Activated CD4-positive, alpha-beta T cell treated with anti-CD3 and anti-CD28 coated beads for 4 hours (primary cell): ENCODE measurements around the gene DEF6.
"Not testable (repeated sequence)": the region's sequence is repeated elsewhere in the genome, so short reads cannot be mapped to it uniquely, and the experiment has no call there.

Experiments
- DNase-seq, 2 donors: peaks; one replicate each; pipeline ENCODE4 v3.0.0-alpha.2; 2020

DEF6 gene

GRCh38 chr6:35312076-35312800 lies 14.6 kb downstream of the DEF6 start:
- no peak for DNase-seq

DNA sequence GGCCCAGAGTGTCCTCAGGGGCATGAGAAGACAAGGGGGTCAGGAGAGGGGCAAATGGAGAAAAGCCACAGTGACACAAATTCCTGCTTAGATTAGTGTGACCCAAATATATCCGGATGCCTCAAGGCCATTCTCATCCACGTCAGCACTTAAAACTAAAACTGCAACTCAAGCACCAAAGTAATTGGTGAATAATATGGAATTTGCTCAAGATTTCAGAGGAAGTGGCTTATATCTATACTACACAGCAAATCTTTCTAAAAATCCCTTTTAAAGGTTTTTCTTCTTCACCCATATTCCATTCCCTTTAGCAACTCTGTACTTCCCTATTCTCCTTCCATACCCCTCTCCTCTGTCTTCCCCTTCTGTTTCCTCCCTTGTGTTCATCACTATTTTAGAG lies 15.2 kb downstream of the DEF6 start:
- no peak for DNase-seq

DNA sequence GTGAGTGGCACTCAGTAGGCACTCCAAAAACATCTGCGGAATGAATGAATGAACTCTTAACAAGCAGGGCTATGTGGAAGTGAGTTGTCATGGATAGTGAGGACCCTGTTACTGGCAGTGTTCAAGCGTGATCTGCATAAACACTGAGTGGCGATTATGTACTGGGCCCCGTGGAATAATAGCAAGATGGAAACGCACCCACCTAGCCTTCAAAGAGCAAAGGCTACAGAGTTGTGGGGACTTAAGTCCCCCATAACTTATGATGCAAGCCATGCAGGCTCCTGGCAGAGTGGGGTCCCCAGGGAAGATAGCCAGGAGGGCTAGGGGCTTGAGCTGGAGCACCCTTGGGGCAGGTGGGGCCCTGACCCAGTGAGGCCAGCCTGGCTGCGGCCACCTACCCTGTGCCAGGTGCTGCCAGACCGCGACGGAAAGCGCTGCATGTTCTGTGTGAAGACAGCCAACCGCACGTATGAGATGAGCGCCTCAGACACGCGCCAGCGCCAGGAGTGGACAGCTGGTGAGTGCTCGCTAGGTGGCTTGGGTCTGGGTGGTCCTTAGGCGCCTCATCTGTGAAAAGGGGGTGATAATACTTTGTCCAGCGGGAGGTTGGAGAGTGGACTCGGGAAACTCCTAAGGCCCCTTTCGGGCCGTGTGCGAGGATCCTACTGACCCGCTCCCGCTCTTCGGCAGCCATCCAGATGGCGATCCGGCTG lies 20.0 kb downstream of the DEF6 start:
- DNase-seq = no peak

GRCh38 chr6:35318196-35319171 lies 20.9 kb downstream of the DEF6 start:
- no peak for DNase-seq

DNA sequence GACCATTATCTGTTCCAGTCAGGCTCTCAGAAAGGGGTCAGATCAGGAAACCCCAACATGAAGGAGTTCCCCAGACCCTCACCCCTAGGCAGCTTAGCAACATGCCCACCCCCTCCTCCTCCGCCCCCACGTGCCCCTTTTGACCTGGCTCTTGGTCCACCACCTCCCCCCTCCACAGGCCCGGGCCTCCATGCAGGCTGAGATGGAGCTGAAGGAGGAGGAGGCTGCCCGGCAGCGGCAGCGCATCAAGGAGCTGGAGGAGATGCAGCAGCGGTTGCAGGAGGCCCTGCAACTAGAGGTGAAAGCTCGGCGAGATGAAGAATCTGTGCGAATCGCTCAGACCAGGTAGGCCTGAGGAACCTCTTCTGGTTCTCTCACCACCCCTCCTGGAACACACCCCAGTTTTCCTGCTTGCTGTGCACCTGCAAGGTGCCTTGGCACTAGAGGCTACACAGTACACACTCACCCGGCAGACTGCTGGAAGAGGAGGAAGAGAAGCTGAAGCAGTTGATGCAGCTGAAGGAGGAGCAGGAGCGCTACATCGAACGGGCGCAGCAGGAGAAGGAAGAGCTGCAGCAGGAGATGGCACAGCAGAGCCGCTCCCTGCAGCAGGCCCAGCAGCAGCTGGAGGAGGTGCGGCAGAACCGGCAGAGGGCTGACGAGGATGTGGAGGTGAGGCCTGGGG lies 21.9 kb downstream of the DEF6 start:
- no peak for DNase-seq

DNA sequence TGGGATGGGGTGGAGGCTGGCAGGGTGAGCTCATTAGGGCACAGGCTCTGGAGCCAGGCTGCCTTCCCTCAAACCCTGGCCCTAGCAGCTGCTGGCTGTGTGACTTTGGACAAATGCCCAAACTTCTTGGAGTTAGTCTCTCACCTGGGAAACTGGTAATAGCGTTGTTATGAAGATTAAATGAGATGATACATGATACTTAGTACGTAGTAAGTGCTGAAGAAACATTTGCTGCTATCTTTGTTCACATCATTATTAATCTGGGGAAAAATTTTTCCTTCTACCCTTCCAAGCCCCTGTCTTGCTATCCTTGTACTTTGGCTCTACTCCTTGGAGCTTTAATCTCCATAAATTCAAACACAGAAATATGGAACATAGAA lies 22.4 kb downstream of the DEF6 start:
- no peak for DNase-seq

GRCh38 chr6:35321091-35321490 lies 23.5 kb downstream of the DEF6 start:
- no peak for DNase-seq

DNA sequence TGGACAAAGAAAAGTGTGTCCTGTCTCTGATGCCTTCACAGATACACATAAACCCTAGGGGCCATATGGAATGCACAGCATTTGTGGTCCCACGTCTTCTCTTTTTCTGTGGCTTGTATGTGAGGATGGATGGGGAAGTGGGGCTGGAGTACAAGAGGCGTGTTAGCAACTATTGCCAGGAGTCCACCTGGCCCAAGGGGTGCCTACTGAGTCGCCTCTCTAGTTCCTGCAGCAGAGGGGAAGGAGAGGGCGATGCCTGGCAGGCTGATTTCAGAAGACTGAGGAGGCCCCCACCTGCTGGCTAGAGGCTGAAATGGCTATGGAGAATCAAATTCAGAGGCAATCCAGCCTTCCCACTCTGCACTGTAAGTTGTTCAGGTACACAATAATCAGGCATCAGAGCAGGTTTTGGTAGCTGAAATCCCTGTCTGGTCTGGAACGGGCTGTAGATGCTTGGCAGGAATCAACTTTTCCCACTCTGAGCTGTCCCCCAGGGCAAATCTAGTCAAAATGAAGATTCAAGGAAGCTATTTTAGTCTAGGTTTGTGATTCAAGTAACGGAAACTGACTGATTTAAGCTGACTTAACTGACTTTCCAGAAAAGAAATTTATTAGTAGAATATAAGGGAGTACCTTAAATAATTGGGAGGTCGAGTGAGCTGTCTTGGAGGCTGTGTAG lies 29.9 kb downstream of the DEF6 start:
- peak; percentile 75 to 81 for DNase-seq

GRCh38 chr6:35328108-35328723 lies 30.6 kb downstream of the DEF6 start:
- DNase-seq = no peak

DNA sequence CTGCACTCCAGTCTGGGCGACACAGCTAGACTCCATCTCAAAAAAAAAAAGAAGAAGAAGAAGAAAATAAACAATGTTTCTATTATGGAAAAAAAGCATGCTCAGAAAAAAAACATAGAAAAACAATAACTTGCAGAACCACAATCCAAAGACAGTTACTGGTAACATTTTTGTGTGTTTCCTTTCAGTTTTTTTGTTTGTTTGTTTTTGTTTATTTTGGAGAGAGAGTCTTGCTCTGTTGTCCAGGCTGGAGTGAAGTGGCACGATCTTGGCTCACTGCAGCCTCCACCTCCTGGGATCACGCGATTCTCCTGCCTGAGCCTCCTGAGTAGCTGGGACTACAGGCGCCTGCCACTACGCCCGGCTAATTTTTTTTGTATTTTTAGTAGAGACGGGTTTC lies 31.3 kb downstream of the DEF6 start:
- not testable (repeated sequence) for DNase-seq

- no peak for DNase-seq
Observed at GRCh38 chr6:35330541-35331119, 33.0 kb downstream of the DEF6 start.

DNA sequence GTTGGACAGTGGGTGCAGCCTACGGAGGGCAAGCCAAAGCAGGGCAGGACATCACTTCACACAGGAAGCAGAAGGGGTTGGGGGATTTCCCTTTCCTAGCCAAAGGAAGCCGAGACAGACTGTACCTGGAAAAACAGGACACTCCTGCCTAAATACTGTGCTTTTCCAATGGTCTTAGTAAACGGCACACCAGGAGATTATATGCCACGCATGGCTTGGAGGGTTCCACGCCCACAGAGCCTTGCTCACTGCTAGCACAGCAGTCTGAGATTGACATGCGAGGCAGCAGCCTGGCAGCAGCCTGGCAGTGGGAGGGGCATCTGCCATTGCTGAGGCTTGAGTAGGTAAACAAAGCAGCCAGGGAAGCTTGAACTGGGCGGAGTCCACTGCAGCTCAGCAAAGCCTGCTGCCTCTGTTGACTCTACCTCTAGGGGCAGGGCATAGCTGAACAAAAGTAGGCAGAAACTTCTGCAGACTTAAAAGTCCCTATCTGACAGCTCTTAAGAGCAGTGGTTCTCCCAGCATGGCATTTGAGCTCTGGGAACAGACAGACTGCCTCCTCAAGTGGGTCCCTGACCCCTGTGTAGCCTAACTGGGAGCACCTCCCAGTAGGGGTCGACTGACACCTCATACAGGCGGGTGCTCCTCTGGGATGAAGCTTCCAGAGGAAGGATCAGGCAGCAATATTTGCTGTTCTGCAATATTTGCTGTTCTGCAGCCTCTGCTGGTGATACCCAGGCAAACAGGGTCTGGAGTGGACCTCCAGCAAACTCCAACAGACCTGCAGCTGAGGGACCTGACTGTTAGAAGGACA lies 34.7 kb downstream of the DEF6 start:
- peak; percentile 66 to 67 for DNase-seq

DNA sequence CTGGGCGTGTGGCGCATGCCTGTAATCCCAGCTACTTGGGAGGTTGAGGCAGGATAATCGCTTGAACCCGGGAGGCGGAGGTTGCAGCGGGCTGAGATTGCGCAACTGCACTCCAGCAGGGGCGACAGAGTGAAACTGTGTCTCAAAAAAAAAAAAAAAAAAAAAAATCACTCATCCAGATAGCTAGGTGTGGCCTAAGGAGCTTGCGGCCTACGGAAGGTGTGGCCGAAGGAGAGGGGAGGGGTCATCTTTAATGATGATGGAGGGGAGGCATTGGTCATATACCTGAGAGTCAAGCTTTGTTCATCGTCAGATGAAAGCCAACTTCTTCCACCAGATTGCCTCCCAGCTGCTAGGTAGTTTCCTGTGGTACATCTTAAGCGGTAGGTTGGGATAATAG lies 43.9 kb downstream of the DEF6 start:
- DNase-seq = no peak

GRCh38 chr6:35342258-35343091 lies 44.9 kb downstream of the DEF6 start, which contains the start of gene PPARD:
Gene PPARD, plus strand, starts transcription at chr6:35342558. Its CDS starts 68,530 bp downstream, at chr6:35411088.
- DNase-seq = peak; percentile 97 to 98

- no peak for DNase-seq
Observed at GRCh38 chr6:35343092-35343834, 45.6 kb downstream of the DEF6 start.

GRCh38 chr6:35343835-35344550 lies 46.4 kb downstream of the DEF6 start:
- DNase-seq = no peak

DNA sequence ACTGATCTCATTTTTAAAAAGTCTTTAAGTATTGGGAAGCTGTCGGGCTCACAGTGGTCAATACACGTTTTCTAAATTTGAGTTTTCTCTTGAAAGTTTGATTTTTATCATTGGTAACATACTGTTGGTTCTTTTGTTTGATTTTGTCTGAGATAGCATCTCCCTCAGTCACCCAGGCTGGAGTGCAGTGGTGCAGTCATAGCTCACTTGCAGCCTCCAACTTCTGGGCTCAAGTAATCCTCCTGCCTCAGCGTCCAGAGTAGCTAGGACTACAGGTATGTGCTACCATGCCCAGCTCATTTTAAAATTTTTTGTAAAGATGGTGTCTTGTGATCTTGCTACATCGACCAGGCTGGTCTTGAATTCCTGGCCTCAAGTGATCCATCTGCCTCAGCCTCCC lies 53.8 kb downstream of the DEF6 start:
- DNase-seq = no peak

GRCh38 chr6:35352735-35353134 lies 55.1 kb downstream of the DEF6 start:
- DNase-seq = no peak
